Endodermal cell (in vitro differentiated cells): Measurements from ENCODE around the gene NFATC2. TPM values are rescaled to one million over a fixed set of nuclear protein-coding genes. Genes with fewer than 3 reads are reported as not detected.

ENCODE experiments used
- DNase-seq: peaks from one replicate; pipeline ENCODE4 v3.0.0-alpha.2; 2017
- H3K27ac ChIP-seq: 2 replicates; pipeline ENCODE4 v1.5.1; 2013; ENCODE audit warnings: mild to moderate bottlenecking, low read depth, low read length, moderate library complexity
- H3K27me3 ChIP-seq: 2 replicates; pipeline ENCODE4 v1.6.1; 2013; ENCODE audit warnings: mild to moderate bottlenecking, low read length, moderate library complexity; ENCODE audit not compliant: insufficient read depth, control insufficient read depth, poor library complexity, severe bottlenecking
- H3K36me3 ChIP-seq: 2 replicates; pipeline ENCODE4 v1.7.0; 2013; ENCODE audit warnings: mild to moderate bottlenecking, low read length, moderate library complexity; ENCODE audit not compliant: control insufficient read depth, insufficient read depth
- H3K4me1 ChIP-seq: one replicate; pipeline ENCODE4 v1.7.0; 2013; ENCODE audit warnings: low read length; ENCODE audit not compliant: control insufficient read depth, insufficient read depth
- H3K4me3 ChIP-seq: 2 replicates; pipeline ENCODE4 v1.5.1; 2013; ENCODE audit warnings: mild to moderate bottlenecking, low read length, moderate library complexity
- H3K9ac ChIP-seq: 2 replicates; pipeline ENCODE4 v1.6.1; 2013; ENCODE audit warnings: mild to moderate bottlenecking, low read length, moderate library complexity; ENCODE audit not compliant: poor library complexity, severe bottlenecking; ENCODE audit errors: extremely low read depth
- H3K9me3 ChIP-seq: 2 replicates; pipeline ENCODE4 v1.6.1; 2013; ENCODE audit warnings: mild to moderate bottlenecking, low read length, moderate library complexity; ENCODE audit not compliant: control insufficient read depth
- H3K27ac Mint-ChIP-seq: 2 replicates; pipeline ENCODE4 v1.8.0; 2020; ENCODE audit warnings: mixed read lengths
- H3K27me3 Mint-ChIP-seq: 2 replicates; pipeline ENCODE4 v1.8.0; 2021; ENCODE audit warnings: mild to moderate bottlenecking, mixed read lengths; ENCODE audit not compliant: insufficient read depth
- H3K36me3 Mint-ChIP-seq: 2 replicates; pipeline ENCODE4 v1.8.0; 2020; ENCODE audit warnings: low read depth, mixed read lengths
- H3K4me1 Mint-ChIP-seq: 2 replicates; pipeline ENCODE4 v1.8.0; 2020; ENCODE audit warnings: mixed read lengths
- H3K4me3 Mint-ChIP-seq: 2 replicates; pipeline ENCODE4 v1.8.0; 2020; ENCODE audit warnings: mild to moderate bottlenecking, moderate library complexity, mixed read lengths
- H3K9me3 Mint-ChIP-seq: 2 replicates; pipeline ENCODE4 v1.8.0; 2020; ENCODE audit warnings: mild to moderate bottlenecking, mixed read lengths
- CTCF ChIP-seq: fragments of 200-600 bp; sonication (generic); conservative IDR thresholded peaks from 2 replicates; pipeline ENCODE4 v1.5.0; 2021; ENCODE audit warnings: antibody characterized with exemption, mild to moderate bottlenecking
- WGBS, 2 experiments: methylation state at CpG; one replicate each; pipeline versions ENCODE4 v1.1.5 to v1.1.7; 2013; ENCODE audit warnings: missing lambda C conversion rate in 2 of 2, mixed read lengths in 1 of 2; ENCODE audit not compliant: insufficient coverage in 1 of 2, insufficient read length in 1 of 2; 5-methylcytosine and 5-hydroxymethylcytosine counted together
- total RNA-seq, 2 donors: library from RNA; stranded (reverse); fragmentation: NEBNext Ultra II Directional in 1 of 2; extraction: Animal tissue kit (Norgen Biotek cat#: 25700) in 1 of 2; gene quantifications; 2 replicates in 1 of 2; 3 replicates in 1 of 2; pipeline ENCODE4 v1.2.1, GENCODE V29; 2021

NFATC2 gene
- total RNA-seq, 2 donors from 2014 or later = 1.5 to 2.1 TPM

GRCh38 chr20:51352791-51353190 is 189.7 kb downstream of the NFATC2 start:
- Histone ChIP-seq H3K9me3 (no peaks in the 10 kb centered on the region), H3K9ac (no peak overlapping the region), H3K4me1 (no peaks in the 10 kb centered on the region), H3K36me3 (no peaks in the 10 kb centered on the region), H3K27ac (no peak overlapping the region), H3K27me3 (peaks cover 6% of the 10 kb centered on the region), H3K4me3 (no peak overlapping the region)
- H3K36me3 Mint-ChIP-seq = no peaks in the 10 kb centered on the region
- no peak overlapping the region for H3K4me3 Mint-ChIP-seq
- no peaks in the 10 kb centered on the region for H3K4me1 Mint-ChIP-seq
- 94 to 97% methylated on average over 7 to 9 of the region's 11 CpGs for WGBS, 2 experiments
- peaks cover 7% of the 10 kb centered on the region for H3K27me3 Mint-ChIP-seq
- DNase-seq = no peak
- no peak overlapping the region for H3K27ac Mint-ChIP-seq
- no peaks in the 10 kb centered on the region for H3K9me3 Mint-ChIP-seq
- no peak for TF ChIP-seq CTCF

DNA sequence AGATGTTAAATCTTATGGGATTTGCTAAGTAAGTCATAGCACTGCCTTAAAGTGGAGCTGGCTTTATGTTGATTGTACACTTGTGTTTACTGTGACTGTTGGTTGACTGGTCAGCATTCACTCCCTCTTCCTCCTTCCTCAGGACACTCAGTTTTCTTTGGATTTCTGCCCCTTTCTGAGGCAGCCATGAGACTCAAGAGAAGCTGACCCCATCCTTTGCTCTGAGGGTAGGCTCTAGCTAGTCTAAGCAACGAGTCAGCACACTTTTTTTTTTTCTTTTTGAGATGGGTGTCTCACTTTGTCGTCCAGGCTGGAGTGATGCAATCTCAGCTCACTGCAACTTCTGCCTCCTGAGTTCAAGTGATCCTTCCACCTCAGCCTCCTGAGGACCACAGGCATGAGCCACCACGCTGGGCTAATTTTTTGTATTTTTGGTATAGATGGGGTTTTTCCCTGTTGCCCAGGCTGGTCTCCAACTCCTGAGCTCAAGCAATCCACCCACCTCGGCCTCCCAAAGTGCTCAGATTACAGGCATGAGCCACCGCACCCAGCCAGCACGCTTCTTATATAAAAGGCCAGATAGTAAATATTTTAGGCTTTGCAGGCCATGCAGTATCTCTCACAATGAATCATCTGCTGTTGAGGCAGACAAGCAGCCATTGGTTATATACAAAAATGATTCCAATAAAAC is 191.4 kb downstream of the NFATC2 start:
- Mint-ChIP-seq H3K9me3 (no peaks in the 10 kb centered on the region), H3K4me1 (no peaks in the 10 kb centered on the region), H3K27me3 (peaks cover 16% of the 10 kb centered on the region), H3K27ac (no peak overlapping the region), H3K4me3 (no peak overlapping the region), H3K36me3 (no peaks in the 10 kb centered on the region)
- H3K36me3 ChIP-seq = no peaks in the 10 kb centered on the region
- no peaks in the 10 kb centered on the region for H3K9me3 ChIP-seq
- no peaks in the 10 kb centered on the region for H3K4me1 ChIP-seq
- no peak for TF ChIP-seq CTCF
- no peak overlapping the region for H3K27ac ChIP-seq
- 85 to 94% methylated on average over 2 to 6 of the region's 6 CpGs for WGBS, 2 experiments
- no peak overlapping the region for H3K4me3 ChIP-seq
- H3K27me3 ChIP-seq = peaks cover 13% of the 10 kb centered on the region
- no peak for DNase-seq
- H3K9ac ChIP-seq = no peak overlapping the region

DNA sequence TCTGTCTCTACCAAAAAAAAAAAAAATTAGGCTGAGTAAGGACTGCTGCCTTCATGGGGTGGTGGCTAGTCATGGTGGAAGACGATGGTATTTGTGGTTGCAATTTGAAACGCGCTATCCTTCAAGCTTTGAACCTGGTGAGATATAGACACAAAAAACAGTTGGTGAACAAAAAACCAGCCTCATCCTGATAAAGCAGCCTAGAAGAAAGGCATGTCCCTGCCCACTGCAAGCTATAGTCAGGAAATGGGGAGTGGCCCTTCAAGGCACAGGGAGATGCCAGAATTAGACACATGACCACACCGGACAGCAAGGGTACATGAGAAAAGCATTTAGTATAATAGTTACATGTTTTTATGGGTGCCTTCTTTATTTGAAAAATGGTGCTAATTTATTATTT is 193.6 kb downstream of the NFATC2 start:
- Histone ChIP-seq H3K4me1 (no peaks in the 10 kb centered on the region), H3K36me3 (no peaks in the 10 kb centered on the region), H3K4me3 (no peak overlapping the region), H3K9ac (no peak overlapping the region), H3K27me3 (peaks cover 13% of the 10 kb centered on the region), H3K27ac (no peak overlapping the region), H3K9me3 (no peaks in the 10 kb centered on the region)
- Mint-ChIP-seq H3K36me3 (no peaks in the 10 kb centered on the region), H3K4me3 (no peak overlapping the region), H3K27me3 (peaks cover 13% of the 10 kb centered on the region), H3K27ac (no peak overlapping the region), H3K4me1 (no peaks in the 10 kb centered on the region), H3K9me3 (peaks cover under 1% of the 10 kb centered on the region)
- TF ChIP-seq CTCF = no peak
- DNase-seq = no peak
- 90 to 93% methylated on average over 4 of the region's 4 CpGs for WGBS, 2 experiments
